8988T (cell line): Measurements from ENCODE around the gene TRAF7.
A peak's percentile ranks its signal among the peaks of the same experiment; 100 is the strongest.

ENCODE experiments used
- DNase-seq: peaks from one replicate; pipeline ENCODE4 v3.0.0; 2011

The TRAF7 gene

DNA sequence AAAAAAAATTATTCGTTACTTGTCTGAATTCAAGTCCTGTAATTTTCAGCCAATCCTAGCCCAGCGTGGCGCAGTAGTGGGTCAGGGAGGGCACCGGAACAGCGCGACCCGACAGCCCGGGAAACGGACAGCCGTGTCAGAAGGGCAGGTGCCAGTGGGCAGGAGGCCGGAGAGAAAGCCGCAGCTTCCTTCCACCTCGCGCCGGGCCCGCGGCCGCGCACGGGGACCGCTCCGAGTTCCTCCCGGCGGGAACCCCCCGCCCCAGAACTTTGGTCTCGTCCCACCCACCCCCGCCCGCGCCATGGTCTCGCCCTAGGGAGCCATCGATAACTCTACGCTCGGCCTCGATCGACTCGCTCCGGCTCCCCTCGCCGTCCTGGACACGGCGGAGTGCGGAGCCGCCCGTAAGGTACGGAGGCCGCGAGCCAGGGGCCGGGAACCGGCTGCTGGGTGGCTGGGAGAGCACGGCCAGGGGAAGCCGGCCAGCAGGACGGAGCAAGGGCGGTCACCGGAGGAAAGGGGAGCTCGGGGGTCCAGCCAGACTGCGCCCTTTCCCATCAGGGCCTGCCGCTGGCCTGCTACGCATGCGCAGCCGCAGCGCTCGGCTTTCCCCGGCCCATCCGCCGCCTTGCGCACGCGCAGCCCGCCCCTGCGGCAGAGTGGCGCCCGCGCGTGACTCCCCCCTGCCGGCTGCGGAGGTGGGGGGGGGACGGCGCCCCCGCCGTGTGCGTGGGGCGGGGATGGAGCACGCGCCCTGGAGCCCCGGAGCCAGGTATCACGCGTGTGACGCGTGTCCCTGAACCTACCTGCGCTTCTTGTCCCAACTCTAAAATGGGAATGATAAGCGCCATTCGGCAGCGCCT, 49.8 kb downstream of the TRAF7 start, which contains the start of gene MLST8:
Gene MLST8, plus strand, starts transcription at position 351 of the 863 bp plus-strand sequence. CDS start 632 bp downstream, outside the sequence.
- DNase-seq = peak; percentile 96

DNA sequence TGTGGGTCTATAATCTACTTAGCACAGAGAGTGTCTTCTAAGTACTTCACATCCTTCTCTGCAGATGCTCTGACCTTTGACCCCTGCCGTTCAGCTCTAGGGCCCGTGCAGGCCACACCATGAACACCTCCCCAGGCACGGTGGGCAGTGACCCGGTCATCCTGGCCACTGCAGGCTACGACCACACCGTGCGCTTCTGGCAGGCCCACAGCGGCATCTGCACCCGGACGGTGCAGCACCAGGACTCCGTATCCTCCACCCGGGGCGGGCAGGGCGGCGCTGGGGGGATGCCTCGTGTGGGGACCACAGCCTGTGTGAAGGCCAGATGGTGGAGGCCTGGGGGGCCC, 50.4 kb downstream of the TRAF7 start:
- no peak for DNase-seq

DNA sequence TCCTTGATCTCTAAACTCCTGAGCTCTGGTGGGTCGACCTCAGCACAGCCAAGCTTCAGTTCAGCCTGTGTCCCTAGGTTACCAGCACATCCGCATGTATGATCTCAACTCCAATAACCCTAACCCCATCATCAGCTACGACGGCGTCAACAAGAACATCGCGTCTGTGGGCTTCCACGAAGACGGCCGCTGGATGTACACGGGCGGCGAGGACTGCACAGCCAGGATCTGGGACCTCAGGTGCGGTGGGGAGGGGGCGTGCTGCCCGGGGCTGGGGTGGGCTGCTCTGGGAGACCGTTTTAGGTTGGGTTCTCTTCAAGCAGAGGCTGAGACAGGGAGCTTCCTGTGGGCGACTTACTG, 50.8 kb downstream of the TRAF7 start:
- DNase-seq = no peak

DNA sequence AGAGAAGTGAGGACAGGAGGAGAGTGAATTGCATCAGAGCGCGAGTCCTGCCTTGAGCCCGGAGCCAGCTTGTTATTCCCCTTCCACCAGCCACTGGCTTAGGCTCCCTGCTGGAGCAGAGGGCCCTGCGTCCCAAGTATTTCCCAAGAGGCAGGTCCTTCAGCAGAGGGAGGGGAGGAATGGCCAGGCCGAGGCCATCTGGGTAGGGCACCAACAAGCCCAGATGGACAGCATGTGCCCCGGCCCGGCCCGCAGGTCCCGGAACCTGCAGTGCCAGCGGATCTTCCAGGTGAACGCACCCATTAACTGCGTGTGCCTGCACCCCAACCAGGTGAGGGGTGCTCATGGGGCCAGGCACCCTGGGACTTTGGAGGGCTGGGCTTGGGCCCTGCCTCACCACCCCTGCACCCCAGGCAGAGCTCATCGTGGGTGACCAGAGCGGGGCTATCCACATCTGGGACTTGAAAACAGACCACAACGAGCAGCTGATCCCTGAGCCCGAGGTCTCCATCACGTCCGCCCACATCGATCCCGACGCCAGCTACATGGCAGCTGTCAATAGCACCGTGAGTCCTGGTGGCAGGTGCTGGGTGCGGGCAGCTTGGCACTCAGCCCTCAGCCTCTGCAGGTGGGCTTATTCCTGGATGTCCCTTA, 51.3 kb downstream of the TRAF7 start:
- no peak for DNase-seq

DNA sequence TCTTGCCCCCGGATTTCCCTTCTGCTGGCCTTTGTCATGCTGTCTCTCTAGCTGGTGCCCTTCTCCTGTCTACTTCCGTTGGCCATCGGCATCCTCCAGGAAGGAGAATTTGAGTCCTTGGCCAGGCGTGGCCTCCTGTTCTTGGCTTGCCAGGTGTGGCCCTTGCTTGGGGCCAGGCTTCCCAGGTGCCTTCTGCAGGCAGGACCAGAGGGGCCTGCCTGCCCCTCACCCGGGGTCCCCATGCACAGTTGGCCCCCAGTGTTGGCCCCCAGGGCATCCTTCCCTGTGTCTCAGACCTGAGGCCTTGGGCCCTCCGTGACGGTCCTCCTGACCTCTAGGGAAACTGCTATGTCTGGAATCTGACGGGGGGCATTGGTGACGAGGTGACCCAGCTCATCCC, 52.3 kb downstream of the TRAF7 start:
- DNase-seq = no peak

DNA sequence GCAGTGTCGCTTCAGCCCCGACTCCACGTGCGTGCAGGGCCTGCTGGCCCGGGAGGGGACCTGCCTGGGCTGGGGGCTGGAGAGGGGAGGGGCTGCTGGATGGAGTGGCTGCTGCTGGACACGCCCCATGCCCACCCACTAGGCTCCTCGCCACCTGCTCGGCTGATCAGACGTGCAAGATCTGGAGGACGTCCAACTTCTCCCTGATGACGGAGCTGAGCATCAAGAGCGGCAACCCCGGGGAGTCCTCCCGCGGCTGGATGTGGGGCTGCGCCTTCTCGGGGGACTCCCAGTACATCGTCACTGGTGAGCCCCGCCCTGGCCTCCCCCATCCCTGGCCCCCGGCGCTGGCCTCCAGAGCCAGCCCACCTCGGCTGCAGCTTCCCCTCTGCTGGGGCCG, 52.7 kb downstream of the TRAF7 start:
- no peak for DNase-seq

DNA sequence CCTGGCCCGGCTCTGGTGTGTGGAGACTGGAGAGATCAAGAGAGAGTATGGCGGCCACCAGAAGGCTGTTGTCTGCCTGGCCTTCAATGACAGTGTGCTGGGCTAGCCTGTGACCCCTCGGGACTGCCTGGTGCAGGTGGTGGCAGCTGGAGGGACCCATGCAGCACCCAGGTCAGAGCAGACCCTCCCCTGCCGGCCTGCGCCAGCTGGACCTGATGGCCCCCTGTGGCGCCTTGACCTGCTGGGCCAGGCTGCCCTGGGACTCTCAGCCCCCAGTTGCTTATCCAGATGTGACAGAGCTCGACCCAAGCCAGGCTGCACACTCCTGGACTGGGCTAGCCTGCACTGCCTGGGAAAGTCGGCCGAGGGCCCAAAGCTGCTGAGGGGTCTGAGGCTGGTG, 53.2 kb downstream of the TRAF7 start:
- no peak for DNase-seq

DNA sequence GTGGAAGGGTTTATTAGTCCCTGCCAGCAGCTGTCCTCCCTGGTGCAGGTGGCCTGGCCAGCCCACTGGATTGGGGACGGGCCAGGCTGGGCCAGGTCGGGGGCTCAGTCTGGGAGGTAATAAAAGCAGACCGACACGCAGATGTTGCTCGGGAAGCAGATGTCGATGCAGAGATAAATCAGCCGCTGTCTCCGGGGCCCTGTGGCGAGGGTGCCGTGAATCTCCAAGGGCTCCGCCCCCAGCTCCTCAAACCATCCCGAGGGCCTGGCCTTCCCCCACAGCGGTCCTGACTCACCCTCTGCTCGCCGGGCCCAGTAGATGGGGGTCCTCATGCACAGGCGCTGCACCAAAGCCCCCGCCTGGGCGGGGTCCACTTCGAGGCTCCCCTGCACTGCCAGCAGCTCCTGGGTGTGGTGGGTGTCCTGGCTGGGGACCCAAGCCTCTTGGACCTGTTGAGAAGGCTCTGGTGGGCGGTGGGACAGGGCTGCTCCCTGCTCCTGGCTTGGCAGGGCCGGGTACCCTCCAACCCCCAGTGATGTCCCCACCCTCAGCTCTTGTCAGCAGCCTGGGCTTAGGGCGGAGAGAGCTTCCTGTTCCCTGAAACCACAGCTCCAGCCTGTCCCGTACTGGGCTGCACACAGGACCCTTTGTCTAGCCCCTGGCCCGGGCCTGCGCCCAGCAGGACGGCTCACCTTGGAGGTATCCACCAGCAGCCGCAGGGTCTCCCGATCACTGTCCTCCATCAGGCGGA, 53.9 kb downstream of the TRAF7 start:
- no peak for DNase-seq

DNA sequence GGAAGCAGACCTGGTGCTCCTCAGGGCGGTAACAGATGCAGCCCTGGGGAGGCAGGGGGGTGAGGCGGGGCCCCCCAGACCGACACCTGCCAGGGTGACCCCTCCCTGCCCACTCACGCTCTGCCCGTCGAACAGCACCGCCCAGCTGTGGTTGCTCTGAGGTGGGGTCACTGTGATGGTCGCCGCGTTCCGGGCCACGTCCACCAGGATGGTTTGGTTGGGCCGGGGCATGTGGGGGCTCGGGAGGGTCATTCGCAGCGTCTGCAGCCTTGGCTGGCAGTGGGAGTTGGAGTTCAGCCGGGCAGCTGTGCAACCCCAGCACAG, 54.4 kb downstream of the TRAF7 start:
- no peak for DNase-seq

DNA sequence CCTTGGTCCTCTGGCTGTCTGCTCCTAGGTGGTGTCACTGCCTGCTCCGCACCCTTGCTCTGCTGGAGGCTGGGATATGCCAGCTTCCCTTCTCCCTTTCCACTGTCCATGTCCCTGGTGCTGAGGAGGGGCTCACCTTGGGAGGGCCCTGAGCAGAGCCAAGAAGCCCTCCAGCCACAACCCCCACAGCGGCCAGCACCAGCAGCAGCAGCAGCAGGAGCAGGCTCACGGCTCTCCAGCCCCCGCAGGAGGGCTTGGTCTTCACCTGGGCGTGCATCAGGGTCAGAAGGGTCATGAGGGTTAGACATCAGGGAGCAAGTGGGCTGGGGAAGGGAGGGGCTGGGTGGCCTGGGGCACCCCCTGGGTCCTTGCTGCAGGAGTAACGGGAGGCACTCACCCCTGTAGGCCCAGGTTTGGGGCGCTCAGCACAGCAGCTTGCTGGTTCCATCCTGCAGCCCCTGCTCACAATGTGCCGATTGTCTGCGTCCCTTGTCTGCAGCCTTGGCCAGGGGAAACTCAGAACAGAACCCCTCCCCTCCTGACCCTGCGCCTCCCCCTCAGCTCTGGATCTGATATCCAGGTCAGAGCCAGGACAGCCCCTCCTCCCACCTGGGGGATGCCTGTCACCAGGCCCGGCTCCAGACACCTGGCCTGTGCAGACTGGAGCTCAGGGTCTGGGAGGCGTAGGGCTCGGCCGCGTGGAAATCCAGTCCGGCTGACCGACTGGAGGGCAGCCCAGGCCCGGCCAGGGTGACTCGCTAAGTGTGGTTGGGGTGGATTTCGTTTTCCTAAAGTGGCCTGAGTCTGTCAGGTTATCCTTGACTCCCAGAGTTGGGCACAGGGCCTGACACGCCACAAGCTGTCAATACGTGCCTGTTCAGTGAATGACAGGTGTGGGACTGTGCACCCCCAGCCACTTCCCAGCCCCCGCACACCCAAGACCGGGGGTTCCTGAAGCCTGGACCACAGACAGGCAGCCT, 55.1 kb downstream of the TRAF7 start, which contains the start of gene BRICD5:
Gene BRICD5, minus strand, starts transcription at position 478 of the 980 bp plus-strand sequence. Its CDS starts 30 bp downstream, at position 448.
- DNase-seq = no peak

DNA sequence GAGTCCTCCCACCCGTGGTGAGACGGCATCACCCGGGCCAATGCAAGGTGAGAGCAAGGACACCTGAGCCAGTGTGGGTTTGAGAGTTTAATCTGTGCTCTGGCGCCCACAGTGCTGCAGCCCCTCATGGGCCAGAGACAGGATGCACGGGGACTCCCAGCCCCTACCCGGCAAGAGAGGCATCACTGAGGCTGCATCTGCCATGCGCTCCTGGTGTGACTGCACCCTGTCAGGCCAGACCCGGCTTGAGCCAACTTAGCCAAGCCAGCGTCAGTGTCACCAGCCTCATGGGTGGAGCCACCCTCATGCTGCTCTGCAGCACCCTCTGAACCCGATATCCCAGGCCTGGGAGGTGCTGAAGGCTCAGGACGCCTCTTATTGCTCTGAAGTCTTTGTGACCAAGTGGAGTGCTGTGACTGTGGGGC, 56.4 kb downstream of the TRAF7 start:
- DNase-seq = no peak

DNA sequence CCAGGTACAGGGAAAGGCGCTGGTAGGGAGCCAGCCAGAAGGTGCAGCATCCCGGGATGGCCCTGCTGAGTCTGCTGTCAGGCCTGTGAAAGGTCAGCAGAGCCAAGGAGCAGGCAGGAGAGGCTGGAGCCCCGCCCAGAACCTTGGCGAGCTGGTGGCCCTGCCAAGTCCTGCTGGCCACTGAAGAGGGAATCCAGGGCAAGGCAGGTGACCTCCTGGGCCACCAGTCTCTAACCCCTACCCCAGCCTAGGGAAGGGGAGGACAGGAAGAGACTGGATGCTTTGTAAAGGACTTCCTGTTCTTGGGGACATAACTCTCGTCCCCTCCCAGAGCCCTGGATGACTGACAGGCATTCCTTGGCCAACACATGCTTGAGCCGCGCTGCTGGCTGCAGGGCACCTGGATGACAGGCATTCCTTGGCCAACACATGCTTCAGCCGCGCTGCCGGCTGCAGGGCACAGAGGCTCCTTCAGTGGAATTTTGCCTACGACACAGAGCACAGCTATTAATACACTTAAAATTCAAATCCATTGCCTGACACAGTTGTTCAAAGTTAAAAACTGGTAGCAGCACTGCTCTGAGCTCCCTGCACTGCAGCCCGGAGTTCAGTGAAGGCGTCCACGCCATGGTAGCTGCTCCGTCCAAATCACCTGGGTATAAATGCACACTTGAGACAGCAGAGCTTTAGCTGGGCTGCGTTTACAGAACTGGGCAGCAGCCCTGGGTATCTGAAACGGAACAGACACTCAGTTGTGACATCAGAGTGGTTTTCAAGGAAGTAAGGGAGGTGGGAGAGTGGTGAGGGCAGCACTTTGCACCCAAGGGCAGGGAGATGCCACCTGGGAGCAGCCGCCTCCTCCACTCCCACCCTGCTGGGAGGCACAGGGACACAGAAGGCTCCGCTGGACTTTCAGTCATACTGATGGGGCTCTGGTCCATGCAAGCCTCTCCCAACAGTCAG, 57.1 kb downstream of the TRAF7 start:
- DNase-seq = peak; percentile 86

DNA sequence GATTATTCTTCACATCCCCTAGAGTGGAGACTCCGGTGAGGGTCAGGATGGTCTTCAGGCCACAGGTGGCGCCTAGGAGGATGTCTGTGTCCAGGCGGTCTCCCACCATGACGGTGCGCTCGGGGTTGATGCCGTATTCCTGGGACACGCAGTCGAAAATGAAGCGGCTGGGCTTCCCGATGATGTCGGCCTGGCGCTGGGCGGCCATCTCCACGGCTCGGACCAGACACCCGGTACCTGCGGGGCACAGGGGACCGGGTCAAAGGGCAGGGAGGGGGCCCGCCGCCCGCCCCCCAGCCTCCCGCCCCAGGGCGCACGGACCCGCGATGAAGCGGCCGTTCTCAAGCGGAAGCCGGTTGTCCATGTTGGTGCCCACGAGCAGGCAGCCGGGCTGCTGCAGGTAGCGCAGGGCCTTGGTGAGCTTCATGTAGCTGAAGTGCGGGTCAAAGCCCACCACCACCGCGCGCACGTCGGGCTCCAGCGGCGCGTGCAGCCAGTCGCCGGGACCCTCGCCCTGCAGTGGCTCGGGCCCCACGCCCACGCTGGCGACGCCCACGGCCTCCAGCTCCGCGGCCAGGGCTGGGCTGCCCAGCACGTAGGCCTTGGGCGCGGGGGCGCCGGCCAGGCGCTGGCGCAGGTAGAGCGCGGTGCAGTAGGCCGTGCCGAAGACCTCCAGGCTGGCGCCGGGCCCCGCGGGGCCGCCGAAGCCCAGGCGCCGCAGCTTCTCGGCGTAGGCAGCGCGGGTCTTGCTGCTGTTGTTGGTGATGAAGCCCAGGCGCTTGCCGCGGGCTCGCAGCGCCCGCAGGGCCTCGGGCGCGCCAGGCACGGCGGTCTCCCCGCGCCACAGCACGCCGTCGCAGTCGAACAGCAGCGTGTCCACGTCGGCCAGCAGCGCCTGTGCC, 58.5 kb downstream of the TRAF7 start:
- no peak for DNase-seq

DNA sequence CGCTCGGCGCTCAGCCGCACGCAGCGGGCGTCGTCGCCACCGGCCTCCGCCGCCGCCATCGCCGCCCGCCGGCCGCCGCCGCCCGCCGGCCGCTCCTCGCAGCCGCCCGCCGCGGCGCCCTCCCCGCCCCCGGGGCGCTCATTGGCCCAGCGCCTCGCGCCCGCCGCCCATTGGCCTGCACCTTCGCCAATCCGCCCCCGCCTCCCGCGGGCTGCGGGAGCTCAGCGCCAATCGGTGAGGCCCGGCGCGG, 59.1 kb downstream of the TRAF7 start, which contains the start of gene PGP:
Gene PGP, minus strand, starts transcription at position 122 of the 250 bp plus-strand sequence. Its CDS starts 63 bp downstream, at position 59.
- no peak for DNase-seq

DNA sequence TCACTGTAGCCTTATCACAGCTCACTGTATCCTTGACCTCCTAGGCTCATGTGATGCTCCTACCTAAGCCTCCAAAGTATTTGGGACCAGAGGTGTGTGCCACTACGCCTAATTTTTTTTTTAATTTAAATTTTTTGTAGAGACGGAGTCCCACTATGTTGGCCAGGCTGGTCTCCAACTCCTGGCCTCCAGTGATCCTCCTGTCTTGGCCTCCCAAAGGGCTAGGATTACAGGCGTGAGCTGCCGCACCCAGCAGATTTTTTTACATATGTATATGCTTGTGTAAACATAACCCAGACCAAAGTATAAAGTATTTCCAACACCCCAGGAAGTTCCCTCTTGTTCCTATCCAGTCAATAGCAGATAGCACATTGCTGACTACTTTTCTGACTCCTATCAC, 60.7 kb downstream of the TRAF7 start:
- no peak for DNase-seq

DNA sequence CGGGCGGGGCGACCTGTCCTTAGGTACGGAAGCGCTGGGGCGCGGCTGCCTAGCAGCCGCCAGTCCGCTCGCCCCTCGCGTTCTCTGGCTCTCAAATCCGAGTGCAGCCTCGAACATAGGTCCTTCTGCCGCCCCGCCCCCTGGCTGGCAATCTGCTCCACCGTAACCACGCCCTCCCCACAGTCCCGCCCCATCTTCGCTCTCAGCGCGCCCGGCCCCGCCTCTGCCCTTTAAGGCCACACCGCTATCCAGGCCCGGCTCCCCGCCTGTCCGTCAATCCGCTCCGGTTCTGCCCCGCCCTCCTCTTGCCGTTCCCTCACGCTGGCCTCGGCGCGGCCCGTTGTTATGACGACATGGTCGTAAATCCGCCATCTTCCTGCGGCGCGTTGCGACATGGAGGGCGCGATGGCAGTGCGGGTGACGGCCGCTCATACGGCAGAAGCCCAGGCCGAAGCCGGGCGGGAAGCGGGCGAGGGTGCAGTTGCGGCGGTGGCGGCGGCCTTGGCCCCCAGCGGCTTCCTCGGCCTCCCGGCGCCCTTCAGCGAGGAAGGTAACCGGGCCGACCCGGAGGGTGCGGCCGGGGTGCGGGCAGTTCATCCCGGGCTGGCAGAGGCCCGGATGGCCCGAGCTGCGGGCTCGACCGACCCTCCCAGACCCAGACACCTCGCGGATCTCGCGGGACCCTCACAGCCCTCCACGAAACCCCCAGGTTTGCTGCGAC, 67.8 kb downstream of the TRAF7 start, which contains the start of gene E4F1:
Gene E4F1, plus strand, starts transcription at position 371 of the 721 bp plus-strand sequence. Its CDS starts 23 bp downstream, at position 394.
- peak; percentile 97 for DNase-seq

DNA sequence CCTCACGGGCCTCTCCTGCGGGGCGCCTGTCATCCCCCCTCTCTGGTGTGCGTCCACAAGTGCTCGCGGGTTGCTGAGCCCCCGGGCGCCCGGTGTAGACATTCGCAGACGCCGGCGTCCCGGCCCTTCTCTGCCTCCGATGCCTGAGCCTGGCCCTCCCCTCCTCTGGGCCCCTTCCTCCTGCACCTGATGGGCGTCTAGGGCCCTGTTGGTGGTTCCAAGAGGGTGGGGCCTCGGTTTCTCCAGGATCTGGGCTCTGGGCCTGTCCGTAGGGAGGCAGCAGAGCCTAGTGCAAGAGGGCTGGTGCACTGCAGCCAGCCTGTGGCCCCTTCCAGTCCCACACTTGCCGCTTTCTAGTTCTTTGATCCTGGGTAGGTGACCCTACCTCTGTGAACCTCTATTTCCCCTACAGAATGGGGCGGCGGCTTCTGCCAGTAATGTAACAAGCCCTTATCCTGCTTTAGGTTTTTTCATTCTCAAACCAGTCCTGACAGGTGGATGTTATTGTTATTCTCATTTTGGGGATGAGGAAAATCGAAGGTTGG, 68.4 kb downstream of the TRAF7 start:
- peak; percentile 59 for DNase-seq

DNA sequence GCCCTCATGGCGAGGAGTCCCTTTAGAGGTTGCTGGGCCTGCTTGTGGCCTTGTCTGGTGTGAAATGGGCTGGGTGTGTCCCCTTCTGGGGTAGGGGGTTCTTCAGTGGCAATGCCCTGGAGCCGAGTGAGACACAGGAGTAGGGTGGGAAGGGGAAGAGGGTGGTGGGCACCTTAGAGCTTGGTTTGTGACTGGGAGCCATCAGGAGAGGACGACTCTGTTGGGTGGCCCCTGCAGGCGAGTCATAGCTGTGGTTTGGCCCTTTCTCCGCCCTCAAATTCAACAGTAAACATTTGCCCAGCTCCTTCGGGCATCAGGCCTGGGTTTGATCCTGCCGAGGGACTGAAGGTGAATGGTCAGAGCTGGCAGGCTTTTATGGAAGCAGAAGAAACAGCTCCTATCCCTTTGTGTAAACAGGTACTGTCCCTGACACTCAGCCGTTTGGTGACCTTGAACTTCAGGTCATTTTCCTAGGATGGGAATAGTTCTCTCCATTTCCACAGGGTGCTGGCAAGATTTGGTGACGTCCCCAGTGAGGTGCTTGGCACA, 70.7 kb downstream of the TRAF7 start:
- DNase-seq = no peak

DNA sequence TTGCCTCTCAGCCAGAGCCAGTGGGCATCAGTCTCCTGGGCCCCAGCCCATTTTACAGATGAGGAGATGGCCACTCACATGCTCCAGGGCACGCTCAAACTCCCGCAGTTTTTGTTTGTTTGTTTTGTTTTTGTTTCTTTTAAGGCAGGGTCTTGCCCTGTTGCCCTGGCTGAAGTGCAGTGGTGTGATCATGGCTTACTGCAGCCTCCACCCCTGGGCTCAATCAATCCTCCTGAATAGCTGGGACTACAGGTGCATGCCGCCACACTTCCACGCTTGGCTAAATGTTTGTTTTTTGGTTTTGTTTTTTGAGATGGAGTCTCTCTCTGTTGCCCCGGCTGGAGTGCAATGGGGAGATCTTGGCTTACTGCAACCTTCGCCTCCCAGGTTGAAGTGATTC, 71.3 kb downstream of the TRAF7 start:
- DNase-seq = no peak
